Amygdala (tissue), 56 donors: ENCODE data around the gene RXRG.
A peak's percentile ranks its signal among the peaks of the same experiment; 100 is the strongest.

Source experiments
- DNase-seq, 56 donors: peaks; one replicate each; lab custom pipeline; 2025; lab: John Stamatoyannopoulos, UW

The RXRG gene

DNA sequence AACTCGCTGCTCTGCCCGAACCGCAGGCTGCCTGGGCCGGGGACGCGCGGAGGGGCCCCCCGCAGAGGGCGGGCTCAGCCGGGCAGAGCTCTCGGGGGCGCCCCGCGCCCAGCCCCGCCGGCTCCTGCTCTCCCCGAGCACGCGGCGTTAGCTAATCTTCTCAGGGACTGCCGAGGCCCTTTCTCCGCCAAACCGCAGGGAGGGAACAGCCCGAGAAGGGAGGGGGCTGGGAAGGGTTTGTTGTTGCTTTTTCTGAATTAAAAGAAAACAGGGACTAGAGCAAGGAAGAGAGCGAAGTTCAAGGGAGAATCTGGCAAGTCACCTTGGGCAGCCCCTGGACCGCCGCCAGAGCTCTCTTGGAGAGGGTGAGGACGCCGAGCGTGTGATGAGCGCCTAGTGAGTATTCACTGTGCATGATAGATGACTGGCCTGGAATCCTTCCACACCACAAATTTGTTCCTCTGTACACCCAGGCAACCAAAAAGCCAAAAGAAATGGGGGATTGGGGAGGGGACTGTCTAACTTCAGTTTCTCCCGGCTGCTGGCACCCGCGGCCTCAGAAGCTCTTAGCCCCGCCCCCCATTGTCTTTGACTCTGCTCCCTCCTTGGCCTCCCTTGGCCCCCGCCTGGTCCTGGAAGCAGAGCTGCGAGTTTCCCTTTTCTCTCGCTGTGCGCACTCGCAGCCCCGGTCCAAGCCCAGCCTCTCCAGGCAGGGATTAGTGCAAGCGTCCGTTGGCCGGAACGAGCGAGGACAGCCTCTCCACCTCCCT, 68.7 kb downstream of the RXRG start:
- peak in 50 of 56 donors; percentile 8 to 92 (median 60) for DNase-seq

DNA sequence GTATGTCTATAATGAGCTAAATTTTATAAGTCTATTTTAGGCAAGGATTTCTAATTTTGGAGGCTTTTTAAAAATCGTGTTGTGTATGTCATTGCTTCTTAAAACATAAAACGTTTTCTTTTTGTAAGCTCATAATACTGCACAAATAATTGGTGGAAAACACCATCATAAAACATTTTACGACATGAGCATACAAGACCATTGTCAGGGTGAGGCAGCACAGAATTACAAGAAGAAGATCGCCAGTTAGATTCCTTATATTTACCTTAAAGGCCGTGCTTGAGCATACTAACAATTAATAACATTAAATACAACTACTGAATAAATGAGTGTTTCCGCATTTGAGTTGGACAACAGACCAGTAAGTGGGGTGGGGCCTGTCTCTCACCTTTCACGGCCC, 69.3 kb downstream of the RXRG start:
- no peak for DNase-seq

DNA sequence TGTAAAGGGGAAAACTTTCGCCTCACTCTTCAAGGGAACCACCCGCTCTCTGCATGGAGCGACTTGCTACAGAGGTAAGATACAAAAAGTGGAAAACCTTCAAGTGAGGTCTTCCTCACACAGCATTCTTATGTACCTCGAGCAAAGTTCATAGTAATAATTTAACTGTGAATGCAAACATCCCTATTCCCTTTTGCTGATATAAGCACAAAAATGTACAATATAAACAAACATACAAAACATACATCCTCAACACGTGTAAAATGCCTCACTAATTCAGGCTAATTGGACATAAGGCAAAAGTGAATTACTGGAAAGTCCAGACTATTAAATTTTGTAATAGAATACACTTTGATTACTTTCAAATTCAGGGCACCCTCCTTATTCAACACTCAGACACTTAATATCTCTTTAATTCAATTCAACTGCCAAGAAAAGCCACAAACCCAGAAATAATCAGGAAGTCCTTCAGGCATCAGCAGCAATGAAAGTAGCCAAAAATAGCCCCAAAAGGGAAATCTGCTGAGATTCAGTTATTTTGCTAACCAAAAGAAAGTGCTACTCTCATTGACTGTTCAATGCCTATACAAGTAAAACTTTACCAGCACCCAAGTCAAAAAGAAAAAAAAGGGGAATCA, 73.2 kb downstream of the RXRG start:
- DNase-seq = no peak

DNA sequence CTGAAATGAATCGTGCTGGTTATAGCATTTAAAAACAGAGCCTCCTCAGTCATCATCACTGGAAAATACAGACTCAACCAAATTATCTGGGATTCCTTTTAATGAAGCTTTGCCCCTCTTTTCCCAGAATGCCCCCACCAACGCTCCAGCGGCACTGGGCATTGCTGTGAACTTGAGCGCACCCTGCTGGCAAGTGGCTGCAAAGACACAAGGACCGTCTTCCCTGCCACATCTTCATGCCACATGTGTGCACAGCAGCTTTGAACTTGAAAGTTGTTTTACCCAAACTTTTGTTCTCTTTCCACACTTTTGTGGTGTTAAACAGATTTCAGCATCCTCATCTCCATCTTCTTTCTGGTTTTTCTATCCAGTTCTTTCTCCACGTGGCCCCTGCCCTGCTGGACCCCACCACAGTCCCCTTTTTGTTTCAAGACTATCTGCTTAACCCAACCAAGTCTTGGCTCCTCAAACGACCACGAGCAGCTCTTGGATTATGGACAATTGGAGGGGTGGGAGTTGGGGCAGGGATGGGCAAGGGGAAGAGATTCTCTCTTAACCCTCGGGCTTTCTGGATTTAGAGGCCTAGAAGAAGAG, 75.6 kb downstream of the RXRG start:
- DNase-seq = peak in 38 of 56 donors; percentile 4 to 71 (median 24)

DNA sequence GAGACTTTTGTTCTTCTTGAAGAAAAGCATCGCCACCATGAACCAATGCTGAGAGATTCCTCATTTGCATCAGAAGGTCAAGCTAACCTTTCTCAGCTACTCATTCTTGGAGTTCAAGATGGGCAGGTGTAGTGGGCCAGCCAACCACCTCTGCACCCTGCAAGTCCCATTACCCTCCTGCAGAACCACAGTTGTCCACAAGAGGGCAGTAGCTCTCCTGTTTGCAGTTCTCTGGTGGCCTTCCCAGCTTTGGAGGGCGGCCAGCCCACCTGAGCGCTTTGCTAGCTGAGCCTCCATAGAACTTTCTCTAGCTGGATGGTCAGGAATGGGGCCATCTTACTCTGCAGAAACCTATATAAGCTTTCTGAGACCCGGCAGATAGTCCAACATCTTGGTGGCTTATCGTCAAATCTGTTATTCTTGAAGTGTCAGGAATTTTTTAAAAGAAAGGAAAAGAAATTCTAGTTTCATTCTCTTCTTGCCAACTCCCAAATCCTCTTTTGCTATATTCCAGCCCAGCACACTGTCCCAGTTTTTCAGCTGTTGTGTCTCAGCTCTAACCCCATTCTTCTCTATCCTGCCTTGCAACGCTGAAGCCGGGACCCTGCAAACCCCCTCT, 77.4 kb downstream of the RXRG start:
- peak in 47 of 56 donors; percentile 7 to 77 (median 38) for DNase-seq

DNA sequence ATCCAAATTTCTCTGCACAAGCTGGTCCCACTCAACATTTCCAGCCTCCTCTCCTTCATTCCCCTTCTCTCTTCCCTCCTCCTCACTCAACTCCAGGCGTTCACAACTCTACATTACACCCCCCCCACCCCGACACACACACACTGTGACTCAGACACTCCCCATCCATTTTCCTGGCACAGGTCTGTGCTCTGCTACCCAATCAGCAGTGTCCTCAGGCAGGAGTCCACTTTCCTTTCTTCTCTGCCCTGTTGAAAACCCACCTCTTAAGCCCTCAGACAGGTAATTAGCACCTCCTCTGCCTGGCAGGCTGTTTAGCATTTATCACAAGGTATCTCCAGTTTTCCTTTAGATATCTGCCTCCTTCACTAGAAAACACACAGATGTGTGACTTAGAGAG, 79.6 kb downstream of the RXRG start:
- no peak for DNase-seq

DNA sequence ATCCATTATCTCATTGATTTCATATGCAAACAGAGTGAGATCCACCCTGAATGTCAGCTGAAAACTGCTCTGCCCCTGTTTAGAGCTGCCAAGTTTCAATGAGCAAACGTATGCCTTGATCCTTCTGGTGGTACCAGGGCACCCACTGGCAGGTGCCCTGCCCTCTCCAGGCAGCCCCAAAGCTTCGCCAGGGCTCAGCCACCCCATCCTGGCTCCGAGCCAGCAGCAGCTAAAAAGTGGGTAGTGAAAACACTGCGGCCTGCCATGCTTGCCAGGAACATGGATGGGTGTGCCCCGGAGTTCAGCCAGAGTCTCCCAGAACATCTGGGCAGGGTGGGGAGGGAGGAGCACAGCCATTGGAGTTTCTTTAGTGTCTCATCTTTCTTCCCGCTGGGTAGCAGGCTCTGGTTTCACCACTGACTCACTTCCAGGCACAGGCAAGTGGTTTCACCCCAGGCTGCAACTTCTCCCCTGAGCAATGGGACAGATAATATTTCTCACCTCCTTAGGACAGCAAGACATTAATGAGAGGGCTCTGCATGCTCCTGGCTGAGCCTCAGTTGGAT, 80.3 kb downstream of the RXRG start:
- peak in 1 of 56 donors; percentile 32 for DNase-seq

DNA sequence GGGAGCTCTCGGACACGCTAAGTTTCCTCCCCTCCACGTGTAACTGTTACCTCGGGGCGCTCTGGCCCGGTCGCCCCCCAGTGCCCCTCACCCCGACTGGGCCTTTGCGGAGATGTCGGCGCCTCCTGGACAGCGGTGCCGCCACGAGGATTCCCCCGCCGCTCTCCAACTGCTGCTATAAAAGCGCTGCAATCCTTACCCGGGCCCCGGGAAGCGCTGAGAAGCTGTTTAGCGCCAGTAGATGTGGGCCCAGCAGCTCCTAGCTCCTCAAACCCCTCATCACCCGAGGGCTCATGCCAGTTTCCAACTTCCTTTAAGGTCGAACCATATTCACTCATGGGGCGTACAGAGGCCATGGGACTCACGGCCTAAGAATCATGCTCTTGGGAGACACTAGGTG, 88.0 kb downstream of the RXRG start:
- DNase-seq = no peak

DNA sequence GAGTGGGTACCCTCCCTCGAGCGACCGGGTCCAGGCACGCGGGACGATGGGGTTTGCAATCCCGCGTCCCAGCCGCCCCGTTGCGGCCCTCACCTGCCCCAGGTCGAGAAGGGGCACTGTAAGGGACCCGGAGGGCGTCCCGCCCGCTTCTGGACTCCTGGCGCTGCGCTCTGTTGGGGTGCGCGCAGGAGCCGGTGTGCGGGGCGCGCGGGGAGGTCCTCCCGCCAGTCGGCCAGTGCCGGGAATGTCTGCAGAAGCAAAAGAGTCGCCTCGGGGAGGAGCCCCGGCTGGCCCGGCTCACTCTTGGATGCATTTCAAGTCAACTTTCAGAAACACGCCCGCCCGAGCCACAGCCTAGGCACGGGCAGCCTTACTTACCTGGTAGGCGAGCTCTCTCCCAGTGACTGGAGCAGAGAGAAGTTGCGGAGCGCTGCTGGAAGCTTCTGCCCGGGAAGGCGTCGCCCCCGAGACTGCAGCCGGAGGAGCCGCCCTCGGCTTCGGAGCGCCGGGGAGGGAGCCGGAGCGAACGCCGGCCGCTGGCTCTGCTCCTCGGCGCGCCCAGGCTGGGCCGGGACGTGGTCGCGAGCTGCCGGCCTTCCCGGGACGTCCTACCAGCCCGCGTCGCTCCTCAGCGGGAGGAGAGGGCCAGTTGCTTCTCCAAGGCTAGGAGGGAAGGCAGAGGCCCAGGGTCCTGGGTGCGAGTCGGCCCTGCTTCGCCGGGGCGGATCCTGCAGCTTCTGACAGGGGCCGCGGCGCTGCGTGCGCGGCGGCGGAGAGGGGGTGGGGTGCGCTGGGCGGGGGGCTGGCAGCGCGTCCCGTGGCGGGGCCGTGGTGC, 88.7 kb downstream of the RXRG start, which contains the start of gene LMX1A:
Gene LMX1A (minus strand): TSS at position 739 of the 835 bp plus-strand sequence. CDS start 1,156 bp downstream, outside the sequence.
- DNase-seq = no peak

DNA sequence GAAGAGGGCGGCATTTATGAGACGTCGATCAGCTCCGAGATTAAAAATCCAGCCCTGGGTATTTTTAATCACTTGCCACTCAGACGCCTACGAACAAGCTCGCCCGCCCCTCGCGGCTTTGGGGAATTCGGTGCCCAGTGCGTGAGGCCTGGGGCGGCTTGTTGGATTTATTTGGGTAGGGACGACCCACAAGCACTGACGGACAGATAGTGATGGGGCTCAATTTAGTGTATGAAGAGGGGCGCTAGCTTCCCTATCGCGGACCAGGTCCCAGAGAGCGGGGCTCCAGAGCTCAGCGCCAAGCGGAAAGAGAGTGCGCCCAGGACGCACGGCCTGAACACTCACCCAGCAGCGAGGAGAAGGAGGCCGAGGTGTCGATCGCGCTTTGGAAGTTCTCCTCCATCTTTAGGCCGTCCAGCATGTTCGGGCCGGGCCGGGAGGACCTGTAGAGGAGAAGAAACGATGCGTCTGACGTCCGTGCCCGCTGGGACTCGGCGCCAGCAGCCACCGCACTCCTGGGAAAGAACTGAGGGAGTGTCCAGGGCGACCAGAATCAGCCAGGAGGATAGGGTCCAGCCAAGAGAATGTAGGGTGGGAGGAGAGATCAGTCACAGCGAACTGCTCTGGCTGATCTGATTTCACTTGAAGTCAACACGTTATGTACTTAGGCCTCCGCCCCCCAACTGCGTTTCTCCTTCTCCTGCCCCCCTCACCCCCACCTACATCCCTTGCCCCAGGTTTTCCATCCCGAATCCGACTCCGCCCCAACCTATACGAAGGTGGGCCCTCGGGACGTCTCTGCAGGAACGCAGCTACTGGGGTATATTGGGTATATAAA, 89.6 kb downstream of the RXRG start:
- DNase-seq = no peak

DNA sequence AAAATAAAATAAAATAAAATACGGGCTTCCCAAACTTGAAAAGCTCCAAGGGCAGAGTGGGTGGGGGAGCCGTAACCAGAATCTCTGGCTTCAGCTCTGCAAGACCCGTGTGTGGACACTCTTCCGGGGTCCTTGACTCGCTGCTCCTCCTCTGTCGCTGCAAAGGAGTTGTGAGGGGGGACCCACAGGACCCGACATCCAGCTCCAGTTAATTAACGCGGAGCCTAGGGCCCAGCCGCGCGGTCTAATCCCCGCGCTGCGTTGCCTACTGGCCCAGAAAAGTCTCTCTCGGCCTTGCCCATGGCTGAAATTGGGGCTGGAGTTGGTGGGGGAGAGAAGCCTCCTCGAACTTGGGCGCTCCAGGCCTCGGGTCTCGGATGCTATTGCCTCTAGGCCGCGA, 90.2 kb downstream of the RXRG start:
- no peak for DNase-seq

DNA sequence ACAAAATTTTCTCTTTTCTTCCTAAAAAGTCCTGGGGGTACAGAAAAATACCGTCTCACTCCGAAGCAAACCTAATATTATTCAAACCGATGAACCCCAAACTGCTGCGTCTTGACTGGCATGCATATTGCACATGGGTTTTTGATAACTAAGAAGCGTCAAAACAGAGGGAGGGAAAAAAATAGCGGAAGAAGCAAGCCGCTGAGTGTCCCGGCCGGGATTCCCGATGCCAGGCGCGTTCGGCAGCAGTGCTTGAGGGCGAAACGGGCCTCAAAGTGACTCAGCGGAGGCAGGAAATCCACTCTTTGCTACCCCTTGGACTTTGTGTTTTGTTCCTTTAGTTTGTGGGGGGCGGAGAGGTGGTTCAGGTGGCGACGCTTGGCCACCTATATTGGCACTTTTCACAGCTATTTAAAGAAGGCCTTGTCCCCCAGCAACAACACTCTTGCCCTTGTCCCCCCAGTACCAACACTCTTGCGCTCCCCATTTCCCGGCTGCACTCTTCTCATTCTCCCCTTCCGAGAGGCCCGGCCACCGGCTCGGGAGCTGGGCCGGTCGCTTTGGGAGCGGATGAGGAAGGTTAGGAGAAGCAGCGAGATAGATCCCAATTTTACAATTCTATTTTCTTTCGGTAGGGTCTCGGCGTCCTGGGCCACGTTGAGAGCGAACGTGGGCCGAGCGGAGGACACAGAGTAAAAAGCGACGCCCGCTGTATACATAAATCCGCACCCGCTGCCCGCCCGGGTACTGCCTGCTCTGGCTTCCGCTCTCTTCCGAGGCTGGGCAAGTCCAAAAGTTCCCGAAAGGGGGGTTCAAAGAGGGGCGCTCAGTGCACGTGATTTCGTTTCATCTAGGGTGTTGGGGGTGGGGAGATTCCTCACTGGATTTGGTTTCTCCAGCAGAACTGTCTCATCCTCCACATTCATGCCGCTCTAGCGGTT, 90.9 kb downstream of the RXRG start:
- no peak for DNase-seq

DNA sequence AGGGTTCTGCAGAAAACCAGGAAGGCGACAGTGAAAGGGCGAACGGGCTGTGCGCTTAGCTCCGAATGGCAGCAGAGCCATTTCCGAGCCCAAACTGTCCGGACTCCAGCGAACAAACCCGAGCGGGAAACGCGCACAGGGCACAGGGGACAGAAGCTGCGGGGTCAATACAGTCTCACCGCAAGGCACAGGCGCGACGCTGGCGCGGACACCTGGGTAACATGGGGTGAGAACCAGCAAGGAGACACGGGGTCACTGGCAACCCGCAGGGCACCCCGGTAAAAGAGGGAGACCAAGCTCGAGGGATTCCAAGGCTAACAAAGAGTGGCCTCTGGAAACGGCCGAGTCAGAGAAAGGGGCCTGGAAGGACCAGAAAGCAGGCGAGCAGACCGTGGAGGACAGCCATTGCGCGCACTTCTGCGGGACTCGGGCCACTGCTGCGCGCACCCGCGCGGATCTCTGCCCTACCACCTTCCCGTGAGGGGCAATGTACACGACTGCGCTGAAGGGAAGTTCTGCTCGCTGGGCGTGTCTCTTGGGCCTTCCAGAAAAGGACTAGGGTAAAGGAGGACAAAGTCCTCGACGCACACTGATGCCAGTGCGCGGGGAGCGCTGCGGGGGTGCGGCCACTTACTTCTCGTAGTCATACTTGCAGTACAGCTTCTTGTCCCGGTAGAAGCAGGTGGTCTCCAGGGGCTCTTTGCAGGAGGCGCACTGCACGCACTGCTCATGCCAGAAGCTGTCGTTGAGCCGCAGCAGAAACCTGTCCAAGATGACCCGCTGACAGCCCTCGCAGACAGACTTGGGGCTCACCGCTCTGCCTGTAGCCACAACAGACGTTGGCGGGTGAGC, 92.3 kb downstream of the RXRG start:
- DNase-seq = no peak

DNA sequence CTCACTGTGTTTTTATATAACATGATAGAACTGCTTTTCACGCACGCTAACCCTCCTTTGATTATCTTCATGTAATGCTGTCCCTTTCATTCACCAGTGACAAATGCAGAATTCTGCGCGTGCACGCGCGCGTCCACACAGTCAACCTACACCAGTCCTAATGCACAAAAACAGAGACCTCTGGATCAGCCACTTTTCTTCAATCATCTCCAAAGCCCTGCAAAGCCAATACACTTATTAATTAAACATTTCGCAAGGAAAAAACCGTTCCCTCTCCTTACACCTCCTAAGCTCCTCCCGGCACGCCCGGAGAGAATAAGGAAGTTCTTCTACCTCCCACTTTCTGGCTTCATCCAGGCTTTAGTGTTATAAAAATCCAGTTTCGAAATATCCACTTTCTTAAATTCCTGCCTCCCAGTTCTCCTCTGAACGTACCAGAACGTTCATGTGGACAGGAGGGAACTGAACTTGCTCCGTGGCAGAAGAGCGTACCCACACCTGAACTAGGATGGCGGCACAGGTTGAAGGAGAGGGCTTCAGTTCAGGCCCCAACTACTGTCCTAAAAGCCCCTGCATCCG, 93.0 kb downstream of the RXRG start:
- no peak for DNase-seq
